Duodenal mucosa (tissue), 2 donors: ENCODE measurements around the gene ADSS2.
A peak's percentile ranks its signal among the peaks of the same experiment; 100 is the strongest.

Source experiments
- H3K27ac ChIP-seq: one replicate; pipeline ENCODE4 v1.7.0; 2013; ENCODE audit warnings: low read depth, low read length
- H3K27me3 ChIP-seq, 2 donors: one replicate each; pipeline ENCODE4 v1.7.0; 2013; ENCODE audit warnings: low read length in 2 of 2, control low read depth in 1 of 2; ENCODE audit not compliant: insufficient read depth in 2 of 2, control insufficient read depth in 1 of 2
- H3K36me3 ChIP-seq, 2 donors: one replicate each; pipeline ENCODE4 v1.7.0; 2013; ENCODE audit warnings: low read length in 2 of 2, control low read depth in 1 of 2; ENCODE audit not compliant: insufficient read depth in 2 of 2, control insufficient read depth in 1 of 2
- H3K4me1 ChIP-seq, 2 donors: one replicate each; pipeline ENCODE4 v1.7.0; 2013; ENCODE audit warnings: low read length in 2 of 2, control low read depth in 1 of 2; ENCODE audit not compliant: insufficient read depth in 2 of 2, control insufficient read depth in 1 of 2
- H3K4me3 ChIP-seq, 2 donors: one replicate each; pipeline ENCODE4 v1.7.0; 2013; ENCODE audit warnings: low read length in 2 of 2, low read depth in 1 of 2
- H3K9ac ChIP-seq, 2 donors: one replicate each; pipeline ENCODE4 v1.7.0; 2013; ENCODE audit warnings: low read length in 2 of 2, low read depth in 1 of 2
- H3K9me3 ChIP-seq, 2 donors: one replicate each; pipeline ENCODE4 v1.7.0; 2013; ENCODE audit warnings: low read length in 2 of 2, control low read depth in 1 of 2; ENCODE audit not compliant: control insufficient read depth in 1 of 2

Gene ADSS2

GRCh38 chr1:244460197-244460596, 8.5 kb upstream of the ADSS2 start:
- H3K9ac ChIP-seq = no peak overlapping the region
- no peak overlapping the region for H3K27ac ChIP-seq
- no peaks in the 10 kb centered on the region for H3K9me3 ChIP-seq
- no peak overlapping the region for H3K4me3 ChIP-seq
- no peaks in the 10 kb centered on the region for H3K36me3 ChIP-seq
- H3K27me3 ChIP-seq = no peaks in the 10 kb centered on the region
- peaks cover 0 to 6% of the 10 kb centered on the region in 2 donors for H3K4me1 ChIP-seq

- no peak overlapping the region for H3K4me3 ChIP-seq
- H3K27ac ChIP-seq = no peak overlapping the region
- H3K36me3 ChIP-seq = no peaks in the 10 kb centered on the region
- H3K9me3 ChIP-seq = no peaks in the 10 kb centered on the region
- no peak overlapping the region for H3K9ac ChIP-seq
- peaks cover 0 to 6% of the 10 kb centered on the region in 2 donors for H3K4me1 ChIP-seq
- no peaks in the 10 kb centered on the region for H3K27me3 ChIP-seq
These were observed 7.1 kb upstream of the ADSS2 start for GRCh38 chr1:244458781-244459180.

- no peaks in the 10 kb centered on the region for H3K36me3 ChIP-seq
- H3K4me1 ChIP-seq = peaks cover 5 to 10% of the 10 kb centered on the region in 2 donors
- no peak overlapping the region for H3K9ac ChIP-seq
- H3K27me3 ChIP-seq = no peaks in the 10 kb centered on the region
- no peaks in the 10 kb centered on the region for H3K9me3 ChIP-seq
- no peak overlapping the region for H3K27ac ChIP-seq
- H3K4me3 ChIP-seq = no peak overlapping the region
These were observed 4.9 kb upstream of the ADSS2 start for GRCh38 chr1:244456586-244456985.

- Histone ChIP-seq H3K27me3 (no peaks in the 10 kb centered on the region), H3K4me1 (peaks cover 16 to 17% of the 10 kb centered on the region in 2 donors), H3K9me3 (no peaks in the 10 kb centered on the region), H3K27ac (no peak overlapping the region), H3K9ac (no peak overlapping the region), H3K36me3 (no peaks in the 10 kb centered on the region), H3K4me3 (no peak overlapping the region)
These were observed 2.7 kb upstream of the ADSS2 start for GRCh38 chr1:244454412-244454811.

- Histone ChIP-seq H3K9me3 (no peaks in the 10 kb centered on the region), H3K27ac (peak overlapping the region; percentile 95), H3K36me3 (no peaks in the 10 kb centered on the region), H3K27me3 (no peaks in the 10 kb centered on the region), H3K9ac (no peak overlapping the region), H3K4me1 (peaks cover 19 to 32% of the 10 kb centered on the region in 2 donors), H3K4me3 (peak overlapping the region; percentile 61 to 92)
These were observed 464 bp upstream of the ADSS2 start for GRCh38 chr1:244451951-244452795.

GRCh38 chr1:244450597-244451538, 841 bp downstream of the ADSS2 start:
- Histone ChIP-seq H3K9me3 (no peaks in the 10 kb centered on the region), H3K9ac (peak overlapping the region; percentile 88 to 96), H3K27me3 (no peaks in the 10 kb centered on the region), H3K4me1 (peaks cover 21 to 43% of the 10 kb centered on the region in 2 donors), H3K36me3 (no peaks in the 10 kb centered on the region), H3K27ac (peak overlapping the region; percentile 95), H3K4me3 (peak overlapping the region; percentile 84 to 92)

GRCh38 chr1:244449936-244450508, 1.7 kb downstream of the ADSS2 start:
- H3K9ac ChIP-seq = peak overlapping the region in 1 of 2 donors; percentile 88
- peaks cover 28 to 51% of the 10 kb centered on the region in 2 donors for H3K4me1 ChIP-seq
- no peaks in the 10 kb centered on the region for H3K9me3 ChIP-seq
- H3K36me3 ChIP-seq = no peaks in the 10 kb centered on the region
- H3K4me3 ChIP-seq = peak overlapping the region; percentile 84 to 92
- H3K27ac ChIP-seq = no peak overlapping the region
- H3K27me3 ChIP-seq = no peaks in the 10 kb centered on the region

- Histone ChIP-seq H3K4me1 (peaks cover 32 to 55% of the 10 kb centered on the region in 2 donors), H3K9ac (no peak overlapping the region), H3K9me3 (no peaks in the 10 kb centered on the region), H3K4me3 (no peak overlapping the region), H3K27me3 (no peaks in the 10 kb centered on the region), H3K27ac (no peak overlapping the region), H3K36me3 (no peaks in the 10 kb centered on the region)
These were observed 3.3 kb downstream of the ADSS2 start for GRCh38 chr1:244448279-244449036.

- Histone ChIP-seq H3K4me1 (peaks cover 32 to 54% of the 10 kb centered on the region in 2 donors), H3K27ac (no peak overlapping the region)
These were observed 4.2 kb downstream of the ADSS2 start for GRCh38 chr1:244447552-244447951.

More at GRCh38 chr1:244447552-244447951, 4.2 kb downstream of the ADSS2 start:
- Histone ChIP-seq H3K36me3 (no peaks in the 10 kb centered on the region), H3K4me3 (no peak overlapping the region), H3K9me3 (no peaks in the 10 kb centered on the region), H3K27me3 (no peaks in the 10 kb centered on the region), H3K9ac (no peak overlapping the region)
